Measurements from ENCODE around the gene NCOA1.

NCOA1 gene

GRCh38 chr2:24512404-24512803 is 21.4 kb downstream of the NCOA1 start:
- TF ChIP-seq TSHZ1 (tag by site-specific recombination; IDR thresholded peaks at IDR 0.05; ENCODE audit: borderline replicate concordance) (no peak), ZNF169 (tag by site-specific recombination; IDR thresholded peaks at IDR 0.05) (no peak), ZNF785 (tag by site-specific recombination; IDR thresholded peaks at IDR 0.05) (no peak), PRDM6 (tag by site-specific recombination; IDR thresholded peaks at IDR 0.05) (peak; percentile 13; the same call in 1 of the 2 replicates), ZBTB1 (tag by site-specific recombination; IDR thresholded peaks at IDR 0.05) (no peak)
- peaks cover 27% of the 10 kb centered on the region for H3K4me1 ChIP-seq (ENCODE audit: control insufficient read depth, insufficient read depth, low read length)
- H3K4me3 ChIP-seq (ENCODE audit: low read depth, low read length): no peak overlapping the region
- H3K27ac ChIP-seq (ENCODE audit: extremely low read depth, low read depth, low read length): no peak overlapping the region
- H3K9me3 ChIP-seq (ENCODE audit: control insufficient read depth, insufficient read depth, low read depth, low read length): no peaks in the 10 kb centered on the region
- ChIA-PET CTCF (interaction anchor here (0.6 kb wide), 1 partner anchor 239 kb away, joined by 4 read pairs; no protein-coding TSS in a partner anchor), POLR2A (no interaction called here)
- H3K36me3 ChIP-seq (ENCODE audit: control insufficient read depth in 2 of 2, insufficient read depth in 1 of 2, low read length in 2 of 2): no peaks in the 10 kb centered on the region

- CTCF ChIA-PET: no interaction called here
Observed at GRCh38 chr2:24512831-24513230, 21.8 kb downstream of the NCOA1 start.

More at GRCh38 chr2:24512831-24513230, 21.8 kb downstream of the NCOA1 start:
- H3K27ac ChIP-seq (ENCODE audit: extremely low read depth, low read depth, low read length): no peak overlapping the region
- no peak overlapping the region for H3K4me3 ChIP-seq (ENCODE audit: low read depth, low read length)
- no peaks in the 10 kb centered on the region for H3K9me3 ChIP-seq (ENCODE audit: control insufficient read depth, insufficient read depth, low read depth, low read length)
- POLR2A ChIA-PET: no interaction called here
- peaks cover 28% of the 10 kb centered on the region for H3K4me1 ChIP-seq (ENCODE audit: control insufficient read depth, insufficient read depth, low read length)
- no peaks in the 10 kb centered on the region for H3K36me3 ChIP-seq (ENCODE audit: control insufficient read depth in 2 of 2, insufficient read depth in 1 of 2, low read length in 2 of 2)
- TF ChIP-seq ZNF394 (tag by site-specific recombination; IDR thresholded peaks at IDR 0.05; ENCODE audit: borderline replicate concordance): no peak
- TF ChIP-seq ZNF585B (tag by site-specific recombination; IDR thresholded peaks at IDR 0.05): no peak
- no peak for TF ChIP-seq ZNF488 (tag by site-specific recombination; IDR thresholded peaks at IDR 0.05)
- TF ChIP-seq ZNF391 (tag by site-specific recombination; IDR thresholded peaks at IDR 0.05; ENCODE audit: borderline replicate concordance, low read depth): no peak
- no peak for TF ChIP-seq ZNF202 (tag by site-specific recombination; IDR thresholded peaks at IDR 0.05; ENCODE audit: borderline replicate concordance)
- TF ChIP-seq ZSCAN23 (tag by site-specific recombination; IDR thresholded peaks at IDR 0.05): no peak
- no peak for TF ChIP-seq YY2 (tag by site-specific recombination; IDR thresholded peaks at IDR 0.05)
- TF ChIP-seq ZNF530 (tag by site-specific recombination; IDR thresholded peaks at IDR 0.05; ENCODE audit: low read depth): no peak
- TF ChIP-seq ZNF645 (tag by site-specific recombination; IDR thresholded peaks at IDR 0.05): no peak
- TF ChIP-seq ZNF621 (tag by site-specific recombination; IDR thresholded peaks at IDR 0.05): no peak
- no peak for TF ChIP-seq ZBTB44 (tag by site-specific recombination; IDR thresholded peaks at IDR 0.05)
